Liver (tissue), 9 donors: Measurements from ENCODE around the gene CASP10. TPM values are rescaled to one million over a fixed set of nuclear protein-coding genes. Genes with fewer than 3 reads are reported as not detected.
A peak's percentile ranks its signal among the peaks of the same experiment; 100 is the strongest.

Experiments
- DNase-seq: peaks from one replicate; pipeline ENCODE4 v3.0.0-alpha.2; 2017; ENCODE audit warnings: low spot score
- H3K27ac ChIP-seq, 2 donors: one replicate each; pipeline ENCODE4 v1.7.0; 2013; ENCODE audit warnings: inconsistent platforms in 2 of 2, low read length in 2 of 2, control low read depth in 1 of 2, low read depth in 1 of 2, mild to moderate bottlenecking in 1 of 2
- H3K27me3 ChIP-seq, 4 donors: one replicate each; pipeline versions ENCODE4 v1.6.1 to v1.7.0; 2013; ENCODE audit warnings: low read length in 3 of 4, inconsistent platforms in 1 of 4, mild to moderate bottlenecking in 1 of 4, moderate library complexity in 1 of 4; ENCODE audit not compliant: control insufficient read depth in 4 of 4, insufficient read depth in 4 of 4
- H3K36me3 ChIP-seq, 4 donors: one replicate each; pipeline versions ENCODE4 v1.6.1 to v1.7.0; 2013; ENCODE audit warnings: low read length in 3 of 4, mild to moderate bottlenecking in 3 of 4, low read depth in 1 of 4, moderate library complexity in 1 of 4; ENCODE audit not compliant: control insufficient read depth in 4 of 4, insufficient read depth in 3 of 4
- H3K4me1 ChIP-seq, 4 donors: one replicate each; pipeline versions ENCODE4 v1.6.1 to v1.7.0; 2013; ENCODE audit warnings: low read length in 3 of 4, mild to moderate bottlenecking in 3 of 4, moderate library complexity in 1 of 4; ENCODE audit not compliant: control insufficient read depth in 4 of 4, insufficient read depth in 4 of 4
- H3K4me3 ChIP-seq, 3 donors: one replicate each; pipeline versions ENCODE4 v1.6.1 to v1.7.0; 2013; ENCODE audit warnings: low read length in 3 of 3, control low read depth in 1 of 3, low read depth in 1 of 3, mild to moderate bottlenecking in 1 of 3
- H3K9ac ChIP-seq, 2 donors: one replicate each; pipeline ENCODE4 v1.7.0; 2013; ENCODE audit warnings: low read length in 2 of 2, mild to moderate bottlenecking in 2 of 2, moderate library complexity in 2 of 2, control low read depth in 1 of 2, low read depth in 1 of 2
- H3K9me3 ChIP-seq, 4 donors: one replicate each; pipeline versions ENCODE4 v1.6.1 to v1.7.0; 2013; ENCODE audit warnings: low read length in 3 of 4; ENCODE audit not compliant: control insufficient read depth in 4 of 4
- ATF3 ChIP-seq: IDR thresholded peaks from 2 replicates; pipeline ENCODE4 v1.6.1; 2016; ENCODE audit warnings: antibody characterized with exemption
- CTCF ChIP-seq: fragments of 150-350 bp; IDR thresholded peaks from 2 replicates; pipeline ENCODE4 v1.5.1; 2017; ENCODE audit warnings: improper control_type of control experiment, low read depth, low read length; ENCODE audit not compliant: missing input control
- EGR1 ChIP-seq, 2 donors: IDR thresholded peaks; 2 replicates each; pipeline ENCODE4 v1.6.1; 2016 to 2018; ENCODE audit warnings: antibody characterized with exemption in 2 of 2, low read depth in 2 of 2
- FOXA1 ChIP-seq: IDR thresholded peaks from 2 replicates; pipeline ENCODE4 v1.6.1; 2016; ENCODE audit warnings: antibody characterized with exemption
- FOXA2 ChIP-seq: IDR thresholded peaks from 2 replicates; pipeline ENCODE4 v1.6.1; 2016; ENCODE audit warnings: antibody characterized with exemption
- GABPA ChIP-seq, 2 donors: IDR thresholded peaks in 1 of 2; conservative IDR thresholded peaks in 1 of 2; 2 replicates each; pipeline ENCODE4 v1.6.1; 2016; ENCODE audit warnings: antibody characterized with exemption in 2 of 2, mild to moderate bottlenecking in 1 of 2, moderate library complexity in 1 of 2
- HNF4A ChIP-seq, 2 donors: conservative IDR thresholded peaks; 2 replicates each; pipeline ENCODE4 v1.6.1; 2016; ENCODE audit warnings: antibody characterized with exemption in 2 of 2, mild to moderate bottlenecking in 2 of 2
- HNF4G ChIP-seq: IDR thresholded peaks from 2 replicates; pipeline ENCODE4 v1.6.1; 2016; ENCODE audit warnings: antibody characterized with exemption
- JUND ChIP-seq, 2 donors: IDR thresholded peaks; 2 replicates each; pipeline ENCODE4 v1.6.1; 2016; ENCODE audit warnings: antibody characterized with exemption in 2 of 2
- MAX ChIP-seq: IDR thresholded peaks from 2 replicates; pipeline ENCODE4 v1.6.1; 2016; ENCODE audit warnings: antibody characterized with exemption
- NR2F2 ChIP-seq: IDR thresholded peaks from 2 replicates; pipeline ENCODE4 v1.6.1; 2016; ENCODE audit warnings: antibody characterized with exemption
- RAD21 ChIP-seq, 2 donors: IDR thresholded peaks; 2 replicates each; pipeline ENCODE4 v1.6.1; 2016; ENCODE audit warnings: antibody characterized with exemption in 2 of 2, mild to moderate bottlenecking in 2 of 2
- REST ChIP-seq: IDR thresholded peaks from 2 replicates; pipeline ENCODE4 v1.6.1; 2016; ENCODE audit warnings: antibody characterized with exemption, mild to moderate bottlenecking
- RXRA ChIP-seq, 2 donors: IDR thresholded peaks; 2 replicates each; pipeline ENCODE4 v1.6.1; 2017 to 2018; ENCODE audit warnings: antibody characterized with exemption in 2 of 2, mild to moderate bottlenecking in 1 of 2
- SP1 ChIP-seq: IDR thresholded peaks from 2 replicates; pipeline ENCODE4 v1.6.1; 2018; ENCODE audit warnings: antibody characterized with exemption, mild to moderate bottlenecking
- TAF1 ChIP-seq: conservative IDR thresholded peaks from 2 replicates; pipeline ENCODE4 v1.6.1; 2016; ENCODE audit warnings: antibody characterized with exemption, mild to moderate bottlenecking
- YY1 ChIP-seq: IDR thresholded peaks from 2 replicates; pipeline ENCODE4 v1.6.1; 2016; ENCODE audit warnings: antibody characterized with exemption, mild to moderate bottlenecking
- ZBTB33 ChIP-seq: IDR thresholded peaks from 2 replicates; pipeline ENCODE4 v1.6.1; 2016; ENCODE audit warnings: antibody characterized with exemption
- WGBS: extraction: QIAGEN DNeasy Blood & Tissue Kit; methylation state at CpG from one replicate; pipeline ENCODE4 v1.1.7; 2013; 5-methylcytosine and 5-hydroxymethylcytosine counted together
- polyA plus RNA-seq, 2 donors: library from polyadenylated mRNA; stranded (reverse) in 1 of 2; unstranded in 1 of 2; fragments of 200-250 nt in 1 of 2; fragments of >200 nt in 1 of 2; fragmentation: Nextera tagmentation in 1 of 2; extraction: Ambion mirVana in 1 of 2; gene quantifications; one replicate each; pipeline versions ENCODE4 v1.2.1 to v1.2.3, GENCODE V29; 2013 to 2015
- total RNA-seq, 2 donors: library from RNA; depleted of rRNA; stranded (reverse); fragments of >200 nt; gene quantifications; one replicate each; pipeline ENCODE4 v1.2.3, GENCODE V29; 2014
- donor health status: healthy.
- donor health status: healthy.
- donor health status: healthy.
- donor health status: healthy.
- donor health status: healthy.

The CASP10 gene
- total and polyA plus RNA-seq, 4 donors: 2.2 to 13.6 (median 5.6) TPM

GRCh38 chr2:201144101-201145051 lies 38.6 kb upstream of the CASP10 start:
- Histone ChIP-seq H3K4me3 (no peak overlapping the region), H3K27ac (peak overlapping the region in 1 of 2 donors; percentile 29), H3K4me1 (peaks cover 3 to 24% (median 19%) of the 10 kb centered on the region in 4 donors), H3K9me3 (no peaks in the 10 kb centered on the region), H3K9ac (no peak overlapping the region), H3K27me3 (no peaks in the 10 kb centered on the region), H3K36me3 (peaks cover 10 to 31% (median 23%) of the 10 kb centered on the region in 4 donors)
- 62% methylated on average over 5 of the region's 5 CpGs for WGBS
- DNase-seq: no peak
- peak; percentile 27 for TF ChIP-seq MAX
- no peak for TF ChIP-seq ZBTB33
- TF ChIP-seq REST: no peak
- peak; percentile 75 for TF ChIP-seq HNF4G
- peak; percentile 78 to 93 for TF ChIP-seq HNF4A (conservative IDR thresholded peaks at IDR 0.05)
- no peak for TF ChIP-seq FOXA1
- TF ChIP-seq SP1: peak; percentile 58
- no peak for TF ChIP-seq TAF1
- TF ChIP-seq NR2F2: no peak
- TF ChIP-seq ATF3: no peak
- no peak for TF ChIP-seq YY1
- peak in 1 of 2 donors; percentile 37 for TF ChIP-seq RAD21 (IDR thresholded peaks at IDR 0.05)
- TF ChIP-seq RXRA (IDR thresholded peaks at IDR 0.05): peak; percentile 7 to 52
- no peak for TF ChIP-seq EGR1 (IDR thresholded peaks at IDR 0.05; ENCODE audit: low read depth in 2 of 2)
- no peak for TF ChIP-seq FOXA2
- no peak for TF ChIP-seq GABPA (IDR thresholded peaks at IDR 0.05 in 1 of 2, conservative IDR thresholded peaks at IDR 0.05 in 1 of 2)
- TF ChIP-seq CTCF: no peak
- TF ChIP-seq JUND (IDR thresholded peaks at IDR 0.05): peak; percentile 12 to 25
